Activated T-cell treated with anti-CD3 and anti-CD28 coated beads for 24 hours (primary cell): ENCODE results near the gene PRM3.

ENCODE experiments used
- DNase-seq: peaks from one replicate; pipeline ENCODE4 v3.0.0-alpha.2; 2020; ENCODE audit warnings: low read depth

The PRM3 gene

GRCh38 chr16:11272921-11273720 is at the start of gene PRM3:
Gene PRM3 (minus strand): TSS chr16:11273629. CDS start chr16:11273595, 34 bp downstream.
- no peak for DNase-seq

- DNase-seq = no peak
These were observed 49.4 kb upstream of the PRM3 start for GRCh38 chr16:11322823-11323222.

GRCh38 chr16:11321662-11322061 is 48.2 kb upstream of the PRM3 start:
- no peak for DNase-seq

- no peak for DNase-seq
These were observed 46.7 kb upstream of the PRM3 start for GRCh38 chr16:11320170-11320569.

- no peak for DNase-seq
These were observed 46.2 kb upstream of the PRM3 start for GRCh38 chr16:11319529-11320146.

- no peak for DNase-seq
These were observed 45.4 kb upstream of the PRM3 start for GRCh38 chr16:11318817-11319216.

- no peak for DNase-seq
These were observed 43.0 kb upstream of the PRM3 start for GRCh38 chr16:11316331-11317015.

GRCh38 chr16:11315510-11315909 is 42.1 kb upstream of the PRM3 start:
- DNase-seq = no peak

GRCh38 chr16:11314309-11314894 is 41.0 kb upstream of the PRM3 start:
- no peak for DNase-seq

- DNase-seq = no peak
These were observed 40.3 kb upstream of the PRM3 start for GRCh38 chr16:11313493-11314308.

- no peak for DNase-seq
These were observed 39.5 kb upstream of the PRM3 start for GRCh38 chr16:11312718-11313492.

- no peak for DNase-seq
These were observed 37.6 kb upstream of the PRM3 start for GRCh38 chr16:11310997-11311561.

- DNase-seq = no peak
These were observed 37.2 kb upstream of the PRM3 start for GRCh38 chr16:11310634-11310977.

- DNase-seq = no peak
These were observed 36.6 kb upstream of the PRM3 start for GRCh38 chr16:11309895-11310633.

GRCh38 chr16:11308493-11309283 is 35.3 kb upstream of the PRM3 start:
- DNase-seq = no peak

- no peak for DNase-seq
These were observed 34.4 kb upstream of the PRM3 start for GRCh38 chr16:11307639-11308492.

GRCh38 chr16:11306997-11307638 is 33.7 kb upstream of the PRM3 start:
- DNase-seq = no peak

GRCh38 chr16:11306381-11306780 is 33.0 kb upstream of the PRM3 start:
- DNase-seq = no peak
